Amniotic stem cell (primary cell): Measurements from ENCODE around the gene GNA12.

Experiments used
- DNase-seq: peaks from one replicate; lab custom pipeline; 2025; lab: John Stamatoyannopoulos, UW

GNA12 gene

GRCh38 chr7:2814946-2815874, 28.9 kb downstream of the GNA12 start:
- no peak for DNase-seq

GRCh38 chr7:2814186-2814945, 29.7 kb downstream of the GNA12 start:
- DNase-seq = no peak

GRCh38 chr7:2813350-2814185, 30.5 kb downstream of the GNA12 start:
- DNase-seq = no peak

- no peak for DNase-seq
Observed at GRCh38 chr7:2812831-2813230, 31.3 kb downstream of the GNA12 start.

GRCh38 chr7:2812114-2812487, 32.0 kb downstream of the GNA12 start:
- peak; percentile 38 for DNase-seq

- DNase-seq = no peak
Observed at GRCh38 chr7:2811476-2812113, 32.5 kb downstream of the GNA12 start.

GRCh38 chr7:2810682-2811415, 33.3 kb downstream of the GNA12 start:
- DNase-seq = no peak

GRCh38 chr7:2809903-2810625, 34.0 kb downstream of the GNA12 start:
- DNase-seq = no peak

- DNase-seq = no peak
Observed at GRCh38 chr7:2808891-2809665, 35.0 kb downstream of the GNA12 start.

GRCh38 chr7:2807845-2808772, 36.0 kb downstream of the GNA12 start:
- no peak for DNase-seq

- no peak for DNase-seq
Observed at GRCh38 chr7:2807460-2807844, 36.7 kb downstream of the GNA12 start.

- DNase-seq = no peak
Observed at GRCh38 chr7:2806571-2806970, 37.5 kb downstream of the GNA12 start.

GRCh38 chr7:2805213-2805944, 38.7 kb downstream of the GNA12 start:
- DNase-seq = no peak

- DNase-seq = no peak
Observed at GRCh38 chr7:2804227-2804763, 39.8 kb downstream of the GNA12 start.

GRCh38 chr7:2803755-2804154, 40.4 kb downstream of the GNA12 start:
- no peak for DNase-seq

- no peak for DNase-seq
Observed at GRCh38 chr7:2803342-2803692, 40.8 kb downstream of the GNA12 start.

GRCh38 chr7:2802504-2803341, 41.4 kb downstream of the GNA12 start:
- DNase-seq = no peak
